ENCODE results near the gene DUSP7.

DNA sequence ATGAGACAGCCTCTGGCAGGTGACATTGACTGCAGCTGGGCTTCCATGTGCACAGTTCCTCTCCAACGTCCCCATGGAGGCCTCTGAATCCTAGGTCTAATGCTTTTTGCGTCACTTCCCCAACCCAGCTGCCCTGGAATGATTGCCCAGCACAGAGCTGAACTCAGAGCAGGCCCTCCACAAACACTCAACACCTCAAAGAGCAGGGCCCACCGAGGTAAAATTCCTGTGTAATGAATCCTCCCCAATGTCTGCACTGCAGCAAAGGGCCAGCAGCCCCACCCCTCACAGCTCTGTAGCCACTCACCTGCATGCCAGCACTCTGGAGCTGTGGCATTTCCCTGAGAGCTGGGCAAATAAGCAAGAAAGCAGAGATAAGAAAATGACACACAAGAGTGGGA, 42.6 kb upstream of the DUSP7 start:
- TF ChIP-seq, protein P1, sequence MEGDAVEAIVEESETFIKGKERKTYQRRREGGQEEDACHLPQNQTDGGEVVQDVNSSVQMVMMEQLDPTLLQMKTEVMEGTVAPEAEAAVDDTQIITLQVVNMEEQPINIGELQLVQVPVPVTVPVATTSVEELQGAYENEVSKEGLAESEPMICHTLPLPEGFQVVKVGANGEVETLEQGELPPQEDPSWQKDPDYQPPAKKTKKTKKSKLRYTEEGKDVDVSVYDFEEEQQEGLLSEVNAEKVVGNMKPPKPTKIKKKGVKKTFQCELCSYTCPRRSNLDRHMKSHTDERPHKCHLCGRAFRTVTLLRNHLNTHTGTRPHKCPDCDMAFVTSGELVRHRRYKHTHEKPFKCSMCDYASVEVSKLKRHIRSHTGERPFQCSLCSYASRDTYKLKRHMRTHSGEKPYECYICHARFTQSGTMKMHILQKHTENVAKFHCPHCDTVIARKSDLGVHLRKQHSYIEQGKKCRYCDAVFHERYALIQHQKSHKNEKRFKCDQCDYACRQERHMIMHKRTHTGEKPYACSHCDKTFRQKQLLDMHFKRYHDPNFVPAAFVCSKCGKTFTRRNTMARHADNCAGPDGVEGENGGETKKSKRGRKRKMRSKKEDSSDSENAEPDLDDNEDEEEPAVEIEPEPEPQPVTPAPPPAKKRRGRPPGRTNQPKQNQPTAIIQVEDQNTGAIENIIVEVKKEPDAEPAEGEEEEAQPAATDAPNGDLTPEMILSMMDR (IDR thresholded peaks at IDR 0.05) = no peak
- no peak for TF ChIP-seq POLR2AphosphoS5 (IDR thresholded peaks at IDR 0.05; ENCODE audit: low read depth, low read length)
